GM19463 (cell line): Measurements from ENCODE around the gene MIEF1.

Experiments
- ATAC-seq: cut with Tn5 transposase; IDR thresholded peaks from one replicate; pipeline ENCODE4 v1.9.1; 2021; ENCODE audit warnings: mild to moderate bottlenecking, moderate library complexity; ENCODE audit not compliant: unreplicated experiment

MIEF1 gene

GRCh38 chr22:39554151-39554550 lies 52.1 kb downstream of the MIEF1 start:
- no peak for ATAC-seq

- ATAC-seq = no peak
These were observed 55.1 kb downstream of the MIEF1 start for GRCh38 chr22:39556970-39557841.

GRCh38 chr22:39558254-39558727 lies 56.2 kb downstream of the MIEF1 start:
- no peak for ATAC-seq

- ATAC-seq = no peak
These were observed 56.9 kb downstream of the MIEF1 start for GRCh38 chr22:39558950-39559349.

- ATAC-seq = no peak
These were observed 57.5 kb downstream of the MIEF1 start for GRCh38 chr22:39559456-39560105.

GRCh38 chr22:39560127-39560526 lies 58.0 kb downstream of the MIEF1 start:
- ATAC-seq = no peak

GRCh38 chr22:39562839-39563489 lies 60.9 kb downstream of the MIEF1 start:
- ATAC-seq = no peak

GRCh38 chr22:39563571-39564428 lies 61.7 kb downstream of the MIEF1 start:
- ATAC-seq = no peak

- ATAC-seq = no peak
These were observed 63.4 kb downstream of the MIEF1 start for GRCh38 chr22:39565414-39565944.

GRCh38 chr22:39567135-39567946 lies 65.3 kb downstream of the MIEF1 start:
- no peak for ATAC-seq
